ENCODE measurements around the gene CD6.

CD6 gene

GRCh38 chr11:61034704-61035525, 63.4 kb downstream of the CD6 start:
- no peak overlapping the region for H3K4me3 Mint-ChIP-seq
- peaks cover 17% of the 10 kb centered on the region for H3K27me3 Mint-ChIP-seq
- intact Hi-C loops (cut with micrococcal nuclease): no loop called here
- H3K9me3 Mint-ChIP-seq: no peaks in the 10 kb centered on the region
- no peaks in the 10 kb centered on the region for H3K36me3 Mint-ChIP-seq (ENCODE audit: low read depth)
- peaks cover 3% of the 10 kb centered on the region for H3K4me1 Mint-ChIP-seq (ENCODE audit: low read depth)
- no peak overlapping the region for H3K27ac Mint-ChIP-seq

- Mint-ChIP-seq H3K4me1 (ENCODE audit: low read depth) (peaks cover 9% of the 10 kb centered on the region), H3K27ac (no peak overlapping the region), H3K9me3 (no peaks in the 10 kb centered on the region), H3K4me3 (no peak overlapping the region), H3K27me3 (peaks cover 15% of the 10 kb centered on the region), H3K36me3 (ENCODE audit: low read depth) (no peaks in the 10 kb centered on the region)
- intact Hi-C loops (cut with micrococcal nuclease): no loop called here
Measured at GRCh38 chr11:61035526-61035835, 64.0 kb downstream of the CD6 start.

- Mint-ChIP-seq H3K36me3 (ENCODE audit: low read depth) (no peaks in the 10 kb centered on the region), H3K27me3 (peaks cover 15% of the 10 kb centered on the region), H3K4me1 (ENCODE audit: low read depth) (peaks cover 19% of the 10 kb centered on the region), H3K4me3 (no peak overlapping the region), H3K9me3 (no peaks in the 10 kb centered on the region), H3K27ac (no peak overlapping the region)
- intact Hi-C loops (cut with micrococcal nuclease): no loop called here
Measured at GRCh38 chr11:61037441-61038093, 66.1 kb downstream of the CD6 start.

- intact Hi-C loops (cut with micrococcal nuclease): loop anchor here (10.0 kb wide), 1 partner anchor 55 kb away; no protein-coding TSS in a partner anchor
- H3K27ac Mint-ChIP-seq: no peak overlapping the region
- peaks cover 13% of the 10 kb centered on the region for H3K27me3 Mint-ChIP-seq
- H3K9me3 Mint-ChIP-seq: no peaks in the 10 kb centered on the region
- no peak overlapping the region for H3K4me3 Mint-ChIP-seq
- peaks cover 19% of the 10 kb centered on the region for H3K4me1 Mint-ChIP-seq (ENCODE audit: low read depth)
- H3K36me3 Mint-ChIP-seq (ENCODE audit: low read depth): no peaks in the 10 kb centered on the region
Measured at GRCh38 chr11:61039916-61040315, 68.4 kb downstream of the CD6 start.

GRCh38 chr11:61041755-61042518, 70.5 kb downstream of the CD6 start:
- Mint-ChIP-seq H3K27ac (no peak overlapping the region), H3K27me3 (peaks cover 9% of the 10 kb centered on the region), H3K9me3 (no peaks in the 10 kb centered on the region), H3K4me1 (ENCODE audit: low read depth) (peaks cover 19% of the 10 kb centered on the region), H3K4me3 (no peak overlapping the region), H3K36me3 (ENCODE audit: low read depth) (no peaks in the 10 kb centered on the region)
- intact Hi-C loops (cut with micrococcal nuclease): loop anchor here (10.0 kb wide), 1 partner anchor 53 kb away; no protein-coding TSS in a partner anchor

GRCh38 chr11:61042537-61042936, 71.1 kb downstream of the CD6 start:
- Mint-ChIP-seq H3K36me3 (ENCODE audit: low read depth) (no peaks in the 10 kb centered on the region), H3K9me3 (no peaks in the 10 kb centered on the region), H3K27me3 (peaks cover 9% of the 10 kb centered on the region), H3K4me1 (ENCODE audit: low read depth) (peaks cover 19% of the 10 kb centered on the region), H3K4me3 (no peak overlapping the region), H3K27ac (no peak overlapping the region)
- intact Hi-C loops (cut with micrococcal nuclease): loop anchor here (10.0 kb wide), 1 partner anchor 52 kb away; no protein-coding TSS in a partner anchor

- peaks cover 19% of the 10 kb centered on the region for H3K4me1 Mint-ChIP-seq (ENCODE audit: low read depth)
- no peak overlapping the region for H3K27ac Mint-ChIP-seq
- peaks cover 13% of the 10 kb centered on the region for H3K27me3 Mint-ChIP-seq
- H3K36me3 Mint-ChIP-seq (ENCODE audit: low read depth): no peaks in the 10 kb centered on the region
- H3K9me3 Mint-ChIP-seq: no peaks in the 10 kb centered on the region
- intact Hi-C loops (cut with micrococcal nuclease): loop anchor here (10.0 kb wide), 1 partner anchor 52 kb away; no protein-coding TSS in a partner anchor
- no peak overlapping the region for H3K4me3 Mint-ChIP-seq
Measured at GRCh38 chr11:61042961-61043540, 71.6 kb downstream of the CD6 start.

- H3K4me1 Mint-ChIP-seq (ENCODE audit: low read depth): peaks cover 20% of the 10 kb centered on the region
- intact Hi-C loops (cut with micrococcal nuclease): loop anchor here (10.0 kb wide), 1 partner anchor 50 kb away; no protein-coding TSS in a partner anchor
Measured at GRCh38 chr11:61045271-61045670, 73.8 kb downstream of the CD6 start.

GRCh38 chr11:61046833-61047232, 75.4 kb downstream of the CD6 start:
- H3K27me3 Mint-ChIP-seq: peaks cover 22% of the 10 kb centered on the region
- no peaks in the 10 kb centered on the region for H3K36me3 Mint-ChIP-seq (ENCODE audit: low read depth)
- no peak overlapping the region for H3K4me3 Mint-ChIP-seq
- no peak overlapping the region for H3K27ac Mint-ChIP-seq
- H3K9me3 Mint-ChIP-seq: no peaks in the 10 kb centered on the region
- peaks cover 16% of the 10 kb centered on the region for H3K4me1 Mint-ChIP-seq (ENCODE audit: low read depth)
- intact Hi-C loops (cut with micrococcal nuclease): loop anchor here (10.0 kb wide), 1 partner anchor 48 kb away; no protein-coding TSS in a partner anchor

More at GRCh38 chr11:61045271-61045670, 73.8 kb downstream of the CD6 start:
- Mint-ChIP-seq H3K27ac (no peak overlapping the region), H3K4me3 (no peak overlapping the region), H3K27me3 (peaks cover 27% of the 10 kb centered on the region), H3K9me3 (no peaks in the 10 kb centered on the region), H3K36me3 (ENCODE audit: low read depth) (no peaks in the 10 kb centered on the region)

GRCh38 chr11:61048368-61049062, 77.0 kb downstream of the CD6 start:
- H3K27me3 Mint-ChIP-seq: peaks cover 27% of the 10 kb centered on the region
- intact Hi-C loops (cut with micrococcal nuclease): loop anchor here (10.0 kb wide), 1 partner anchor 46 kb away; no protein-coding TSS in a partner anchor
- H3K4me1 Mint-ChIP-seq (ENCODE audit: low read depth): peaks cover 21% of the 10 kb centered on the region
- no peak overlapping the region for H3K27ac Mint-ChIP-seq
- H3K4me3 Mint-ChIP-seq: no peak overlapping the region
- H3K9me3 Mint-ChIP-seq: no peaks in the 10 kb centered on the region
- H3K36me3 Mint-ChIP-seq (ENCODE audit: low read depth): no peaks in the 10 kb centered on the region

GRCh38 chr11:61049063-61049377, 77.5 kb downstream of the CD6 start:
- Mint-ChIP-seq H3K27ac (no peak overlapping the region), H3K27me3 (peaks cover 31% of the 10 kb centered on the region), H3K4me3 (no peak overlapping the region), H3K9me3 (no peaks in the 10 kb centered on the region), H3K36me3 (ENCODE audit: low read depth) (no peaks in the 10 kb centered on the region), H3K4me1 (ENCODE audit: low read depth) (peaks cover 26% of the 10 kb centered on the region)
- intact Hi-C loops (cut with micrococcal nuclease): loop anchor here (10.0 kb wide), 1 partner anchor 46 kb away; no protein-coding TSS in a partner anchor

GRCh38 chr11:61049859-61050258, 78.4 kb downstream of the CD6 start:
- H3K9me3 Mint-ChIP-seq: no peaks in the 10 kb centered on the region
- no peak overlapping the region for H3K27ac Mint-ChIP-seq
- H3K27me3 Mint-ChIP-seq: peaks cover 32% of the 10 kb centered on the region
- peaks cover 30% of the 10 kb centered on the region for H3K4me1 Mint-ChIP-seq (ENCODE audit: low read depth)
- H3K36me3 Mint-ChIP-seq (ENCODE audit: low read depth): no peaks in the 10 kb centered on the region
- H3K4me3 Mint-ChIP-seq: no peak overlapping the region
- intact Hi-C loops (cut with micrococcal nuclease): loop anchor here (10.0 kb wide), 1 partner anchor 45 kb away; no protein-coding TSS in a partner anchor

All from dendritic cell treated with granulocyte-macrophage colony-stimulating factor and Interleukin-4, amounts not matched to agents 40 ng/mL and 50 ng/mL, for 4 days (primary cell).